MM.1S (cell line): Measurements from ENCODE around the gene TMTC1.

Experiments used
- DNase-seq: peaks from one replicate; pipeline ENCODE4 v3.0.0-alpha.2; 2015
- H2AFZ ChIP-seq: fragments of 300-600 bp; sonication (generic); 2 replicates; pipeline ENCODE4 v1.6.0; 2016; ENCODE audit warnings: antibody characterized with exemption, low read length
- H3F3A ChIP-seq: fragments of 300-600 bp; sonication (generic); 2 replicates; pipeline ENCODE4 v1.6.1; 2016; ENCODE audit warnings: mild to moderate bottlenecking, antibody characterized with exemption, low read length, moderate library complexity, mixed read lengths; ENCODE audit not compliant: insufficient read depth
- H3K27ac ChIP-seq: fragments of 300-600 bp; sonication (generic); 2 replicates; pipeline ENCODE4 v1.5.1; 2016; ENCODE audit warnings: mild to moderate bottlenecking, low read length
- H3K27me3 ChIP-seq: fragments of 300-600 bp; sonication (generic); replicated peaks from 2 replicates; pipeline ENCODE4 v1.6.0; 2016; ENCODE audit warnings: low read length; ENCODE audit not compliant: insufficient read depth
- H3K36me3 ChIP-seq: fragments of 300-600 bp; sonication (generic); replicated peaks from 2 replicates; pipeline ENCODE4 v1.6.1; 2016; ENCODE audit warnings: mild to moderate bottlenecking, low read length, mixed read lengths; ENCODE audit not compliant: insufficient read depth
- H3K4me1 ChIP-seq: fragments of 300-600 bp; sonication (generic); 2 replicates; pipeline ENCODE4 v1.6.1; 2016; ENCODE audit warnings: low read length, mixed read lengths
- H3K4me2 ChIP-seq: fragments of 300-600 bp; sonication (generic); 2 replicates; pipeline ENCODE4 v1.6.0; 2016; ENCODE audit warnings: low read depth, low read length
- H3K4me3 ChIP-seq: fragments of 300-600 bp; sonication (generic); 2 replicates; pipeline ENCODE4 v1.5.1; 2016; ENCODE audit warnings: low read length, mixed read lengths
- H3K79me2 ChIP-seq: fragments of 300-600 bp; sonication (generic); 2 replicates; pipeline ENCODE4 v1.6.1; 2016; ENCODE audit warnings: mixed run types, low read length, mixed read lengths
- H3K9ac ChIP-seq: fragments of 300-600 bp; sonication (generic); 2 replicates; pipeline ENCODE4 v1.6.1; 2016; ENCODE audit warnings: low read length, mixed read lengths
- H3K9me2 ChIP-seq: fragments of 300-600 bp; sonication (generic); replicated peaks from 2 replicates; pipeline ENCODE4 v1.6.1; 2016; ENCODE audit warnings: mild to moderate bottlenecking, low read length, mixed read lengths; ENCODE audit not compliant: insufficient read depth
- H3K9me3 ChIP-seq: fragments of 300-600 bp; sonication (generic); replicated peaks from 2 replicates; pipeline ENCODE4 v1.6.1; 2016; ENCODE audit warnings: mild to moderate bottlenecking, low read length, mixed read lengths; ENCODE audit not compliant: insufficient read depth
- H4K20me1 ChIP-seq: fragments of 300-600 bp; sonication (generic); 2 replicates; pipeline ENCODE4 v1.6.1; 2016; ENCODE audit warnings: mild to moderate bottlenecking, low read length, moderate library complexity, mixed read lengths; ENCODE audit not compliant: insufficient read depth
- CTCF ChIP-seq: fragments of 300-600 bp; sonication (generic); IDR thresholded peaks from 2 replicates; pipeline ENCODE4 v1.5.1; 2016; ENCODE audit warnings: antibody characterized with exemption, low read length, mixed read lengths
- EZH2 ChIP-seq: fragments of 300-600 bp; sonication (generic); optimal IDR thresholded peaks from 2 replicates; pipeline ENCODE3; 2017; ENCODE audit warnings: low read depth, mild to moderate bottlenecking, antibody characterized with exemption, low read length, mixed read lengths
- EZH2phosphoT487 ChIP-seq: fragments of 300-600 bp; sonication (generic); IDR thresholded peaks from 2 replicates; pipeline ENCODE4 v1.6.1; 2018; ENCODE audit warnings: antibody characterized with exemption, low read length

Gene TMTC1

GRCh38 chr12:29572464-29572863 is 211.3 kb downstream of the TMTC1 start:
- H2AFZ ChIP-seq, result no peak overlapping the region
- TF ChIP-seq CTCF, result no peak
- no peak for TF ChIP-seq EZH2phosphoT487
- TF ChIP-seq EZH2, result no peak
- no peaks in the 10 kb centered on the region for H3K27me3 ChIP-seq
- no peak overlapping the region for H3K9ac ChIP-seq
- H3K4me2 ChIP-seq, result no peak overlapping the region
- no peaks in the 10 kb centered on the region for H3K9me3 ChIP-seq
- no peak overlapping the region for H3K27ac ChIP-seq
- H4K20me1 ChIP-seq, result no peaks in the 10 kb centered on the region
- no peaks in the 10 kb centered on the region for H3K36me3 ChIP-seq
- no peaks in the 10 kb centered on the region for H3K79me2 ChIP-seq
- H3K9me2 ChIP-seq, result no peaks in the 10 kb centered on the region
- no peaks in the 10 kb centered on the region for H3F3A ChIP-seq
- DNase-seq, result no peak
- H3K4me1 ChIP-seq, result no peaks in the 10 kb centered on the region
- H3K4me3 ChIP-seq, result no peak overlapping the region

GRCh38 chr12:29569132-29569757 is 214.5 kb downstream of the TMTC1 start:
- Histone ChIP-seq H3K9me2 (no peaks in the 10 kb centered on the region), H3K4me2 (no peak overlapping the region), H3K27ac (no peak overlapping the region), H3K9me3 (no peaks in the 10 kb centered on the region), H3K9ac (no peak overlapping the region), H3K36me3 (no peaks in the 10 kb centered on the region), H3F3A (no peaks in the 10 kb centered on the region), H3K4me3 (no peak overlapping the region), H3K79me2 (no peaks in the 10 kb centered on the region), H3K27me3 (no peaks in the 10 kb centered on the region), H3K4me1 (no peaks in the 10 kb centered on the region), H2AFZ (no peak overlapping the region), H4K20me1 (no peaks in the 10 kb centered on the region)
- no peak for TF ChIP-seq EZH2phosphoT487
- no peak for TF ChIP-seq EZH2
- no peak for TF ChIP-seq CTCF
- no peak for DNase-seq

- Histone ChIP-seq H4K20me1 (no peaks in the 10 kb centered on the region), H3K27me3 (no peaks in the 10 kb centered on the region)
- TF ChIP-seq EZH2, result no peak
- no peak for TF ChIP-seq CTCF
- no peak for TF ChIP-seq EZH2phosphoT487
Observed at GRCh38 chr12:29566441-29566840, 217.3 kb downstream of the TMTC1 start.

More at GRCh38 chr12:29566441-29566840, 217.3 kb downstream of the TMTC1 start:
- H2AFZ ChIP-seq, result no peak overlapping the region
- no peaks in the 10 kb centered on the region for H3K4me1 ChIP-seq
- no peaks in the 10 kb centered on the region for H3K79me2 ChIP-seq
- no peak overlapping the region for H3K4me2 ChIP-seq
- H3K9me3 ChIP-seq, result no peaks in the 10 kb centered on the region
- no peaks in the 10 kb centered on the region for H3K36me3 ChIP-seq
- no peak overlapping the region for H3K4me3 ChIP-seq
- no peaks in the 10 kb centered on the region for H3K9me2 ChIP-seq
- no peak for DNase-seq
- H3F3A ChIP-seq, result no peaks in the 10 kb centered on the region
- no peak overlapping the region for H3K9ac ChIP-seq
- H3K27ac ChIP-seq, result no peak overlapping the region
